Naive B cell (primary cell): ENCODE data around the gene TES. TPM values are rescaled to one million over a fixed set of nuclear protein-coding genes. Genes with fewer than 3 reads are reported as not detected.
"Not testable (repeated sequence)": the region's sequence is repeated elsewhere in the genome, so short reads cannot be mapped to it uniquely, and the experiment has no call there.

Experiments
- ATAC-seq, 2 donors: fragments of 150-1000 bp; cut with Tn5 transposase; 2 replicates each; pipeline ENCODE4 v1.10.0; 2021; ENCODE audit warnings: low read depth in 2 of 2, mild to moderate bottlenecking in 2 of 2, moderate library complexity in 2 of 2
- DNase-seq: peaks from one replicate; pipeline ENCODE4 v3.0.0; 2022
- H3K27ac Mint-ChIP-seq, 6 donors: one replicate each; pipeline ENCODE4 v1.8.0; 2020 to 2022; ENCODE audit warnings: mild to moderate bottlenecking in 6 of 6, mixed read lengths in 6 of 6, moderate library complexity in 5 of 6, inconsistent platforms in 2 of 6
- H3K27me3 Mint-ChIP-seq, 3 donors: one replicate each; pipeline ENCODE4 v1.8.0; 2021 to 2022; ENCODE audit warnings: mixed read lengths in 3 of 3, mild to moderate bottlenecking in 1 of 3
- H3K36me3 Mint-ChIP-seq, 2 donors: one replicate each; pipeline ENCODE4 v1.8.0; 2020 to 2022; ENCODE audit warnings: mixed read lengths in 2 of 2, inconsistent platforms in 1 of 2, mild to moderate bottlenecking in 1 of 2
- H3K4me1 Mint-ChIP-seq, 3 donors: one replicate each; pipeline ENCODE4 v1.8.0; 2020 to 2022; ENCODE audit warnings: mixed read lengths in 3 of 3, inconsistent platforms in 1 of 3, mild to moderate bottlenecking in 1 of 3, moderate library complexity in 1 of 3
- H3K4me3 Mint-ChIP-seq, 8 donors: one replicate each; pipeline ENCODE4 v1.8.0; 2020 to 2022; ENCODE audit warnings: mild to moderate bottlenecking in 8 of 8, mixed read lengths in 8 of 8, moderate library complexity in 8 of 8, inconsistent platforms in 2 of 8
- H3K9me3 Mint-ChIP-seq, 7 donors: one replicate each; pipeline ENCODE4 v1.8.0; 2020 to 2022; ENCODE audit warnings: mixed read lengths in 7 of 7, mild to moderate bottlenecking in 5 of 7, inconsistent platforms in 2 of 7, moderate library complexity in 1 of 7
- polyA plus RNA-seq, 6 donors: library from polyadenylated mRNA; unstranded; fragments of 300-500 nt; fragmentation: Illumina TruSeq; gene quantifications; one replicate each; pipeline ENCODE4 v1.2.3, GENCODE V29; 2021; ENCODE audit warnings: low read depth in 6 of 6

TES gene
- polyA plus RNA-seq, 6 donors from 2014 or later, result 98.1 to 195 (median 133) TPM

DNA sequence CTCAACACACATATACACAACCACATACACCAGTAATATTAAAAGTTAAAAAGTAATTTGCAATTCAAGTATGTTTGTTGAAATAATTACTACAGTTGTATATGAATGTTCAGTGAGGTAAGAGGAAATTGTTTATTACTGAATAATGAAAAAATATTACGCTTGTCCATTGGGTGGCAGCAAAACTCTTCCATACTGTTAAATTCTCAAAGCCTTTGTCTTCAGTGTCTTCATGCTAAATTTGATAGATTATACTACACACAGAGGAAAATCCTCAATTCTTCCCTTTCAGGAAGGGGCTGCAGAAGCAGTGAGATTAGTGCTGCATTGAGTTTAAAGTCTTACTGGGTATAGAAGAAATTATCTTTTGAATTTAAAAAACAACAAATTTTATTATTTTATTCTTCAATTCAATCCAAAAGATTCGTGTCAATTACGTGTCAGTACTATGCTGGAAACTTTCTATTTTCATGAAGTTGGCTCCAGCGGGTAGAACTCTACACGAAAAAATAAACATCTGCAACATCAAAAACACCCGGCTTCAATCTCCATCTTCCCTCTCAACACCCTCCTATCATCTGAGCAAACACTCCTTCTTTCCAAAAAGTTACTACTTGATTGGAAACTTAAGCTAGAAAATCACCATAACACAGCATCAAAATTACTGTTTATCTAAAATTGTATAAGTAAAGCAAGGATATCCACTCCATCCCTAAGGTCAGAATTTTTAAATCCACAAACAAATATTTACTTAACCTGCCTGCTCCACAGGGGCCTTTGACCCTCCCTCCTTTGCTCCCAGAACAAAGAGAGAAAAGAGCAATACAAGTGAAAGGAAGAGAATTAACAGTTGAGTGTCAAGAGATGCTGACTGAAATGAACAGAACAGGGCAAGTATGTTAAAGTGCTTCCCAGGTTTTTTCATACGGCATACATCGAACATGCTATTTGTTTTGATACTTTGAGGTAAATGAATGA, 37.0 kb upstream of the TES start:
- Mint-ChIP-seq H3K36me3 (peaks cover 0 to 7% of the 10 kb centered on the region in 2 donors), H3K27me3 (peaks cover 0 to 17% (median 8%) of the 10 kb centered on the region in 3 donors), H3K4me3 (no peak overlapping the region), H3K9me3 (peaks cover 0 to 8% (median 4%) of the 10 kb centered on the region in 7 donors), H3K27ac (no peak overlapping the region), H3K4me1 (no peaks in the 10 kb centered on the region)
- DNase-seq, result peak; percentile 55
- ATAC-seq, result peak in 1 of 2 donors; percentile 47

DNA sequence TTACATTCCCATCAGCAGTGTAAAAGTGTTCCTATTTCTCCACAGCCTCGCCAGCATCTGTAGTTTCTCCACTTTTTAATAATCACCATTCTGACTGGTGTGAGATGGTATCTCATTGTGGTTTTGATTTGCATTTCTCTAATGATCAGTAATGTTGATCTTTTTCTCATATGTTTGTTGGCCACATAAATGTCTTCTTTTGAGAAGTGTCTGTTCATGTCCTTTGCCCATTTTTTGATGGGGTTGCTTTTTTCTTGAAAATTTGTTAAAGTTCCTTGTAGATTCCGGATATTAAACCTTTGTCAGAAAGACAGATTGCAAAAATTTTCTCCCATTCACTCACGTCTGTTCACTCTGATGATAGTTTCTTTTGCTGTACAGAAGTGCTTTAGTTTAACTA, 35.2 kb upstream of the TES start:
- Mint-ChIP-seq H3K27me3 (peaks cover 0 to 17% (median 8%) of the 10 kb centered on the region in 3 donors), H3K27ac (peak overlapping the region in 1 of 6 donors; percentile 10)
- ATAC-seq, H3K4me1 Mint-ChIP-seq, H3K4me3 Mint-ChIP-seq, H3K9me3 Mint-ChIP-seq, H3K36me3 Mint-ChIP-seq, DNase-seq: not testable (repeated sequence)

DNA sequence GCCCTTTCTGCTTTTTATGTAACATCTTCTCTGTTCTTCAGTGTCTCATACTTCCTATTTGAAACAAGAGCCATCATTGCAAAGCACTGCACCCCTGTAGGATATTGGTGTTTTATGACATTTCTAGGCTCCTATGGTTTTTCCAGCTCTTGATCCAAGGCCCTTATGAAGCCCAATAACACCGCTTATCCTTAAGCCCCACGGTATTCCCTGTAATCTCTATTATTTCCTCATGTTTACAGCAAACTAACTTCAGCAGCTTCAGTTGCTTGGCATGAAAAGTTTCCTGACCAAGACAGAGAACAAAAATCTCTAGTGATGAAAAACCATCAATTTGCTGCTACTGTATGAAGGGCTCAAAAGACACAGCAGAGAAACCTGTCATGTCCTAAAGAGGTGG, 34.1 kb upstream of the TES start:
- Mint-ChIP-seq H3K9me3 (peaks cover 0 to 8% (median 4%) of the 10 kb centered on the region in 7 donors), H3K4me1 (no peaks in the 10 kb centered on the region), H3K4me3 (no peak overlapping the region), H3K27ac (no peak overlapping the region), H3K36me3 (peaks cover 0 to 7% of the 10 kb centered on the region in 2 donors), H3K27me3 (peaks cover 0 to 8% (median 8%) of the 10 kb centered on the region in 3 donors)
- no peak for ATAC-seq
- DNase-seq, result no peak

DNA sequence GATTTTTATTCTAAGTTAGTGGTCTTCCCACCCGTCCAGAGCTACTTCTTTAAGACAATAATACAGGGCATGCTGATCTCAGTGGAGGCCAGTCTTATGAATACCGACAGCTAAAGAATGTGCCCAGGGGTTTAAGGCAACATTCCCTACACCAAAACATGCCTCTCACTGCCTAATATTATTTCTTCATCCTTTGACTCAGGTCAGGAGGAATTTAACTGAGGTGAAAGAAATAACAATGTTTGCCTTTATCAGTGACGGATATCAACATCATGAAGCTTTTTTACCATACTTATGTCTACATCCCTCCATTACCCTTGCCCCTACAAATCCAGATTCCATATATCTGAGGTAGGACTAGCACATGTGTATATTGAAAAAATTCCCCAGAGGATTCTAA, 33.3 kb upstream of the TES start:
- Mint-ChIP-seq H3K27ac (no peak overlapping the region), H3K36me3 (peaks cover 0 to 7% of the 10 kb centered on the region in 2 donors), H3K27me3 (peaks cover 0 to 4% (median under 1%) of the 10 kb centered on the region in 3 donors), H3K9me3 (peaks cover 0 to 8% (median 4%) of the 10 kb centered on the region in 7 donors), H3K4me3 (no peak overlapping the region), H3K4me1 (no peaks in the 10 kb centered on the region)
- DNase-seq (no peak), ATAC-seq (no peak)

DNA sequence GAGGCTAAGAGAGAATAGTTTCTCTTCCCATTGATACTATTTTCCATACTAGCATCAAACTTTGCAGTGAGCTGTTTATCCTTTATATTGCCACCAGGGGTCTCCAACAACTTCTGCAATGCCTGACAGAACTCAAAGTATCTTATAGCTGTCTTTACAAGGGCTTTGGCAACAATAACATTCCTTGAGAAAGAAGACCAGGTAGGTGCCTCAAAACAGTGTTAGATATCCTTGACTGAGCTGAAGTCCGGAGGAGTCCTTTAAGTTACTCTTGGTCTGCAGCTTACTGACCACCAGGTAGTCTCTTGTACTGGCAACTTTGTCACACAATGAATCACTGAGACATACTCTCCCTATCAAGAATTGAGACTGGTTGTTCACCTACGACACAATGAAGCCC, 30.0 kb upstream of the TES start:
- H3K4me1 Mint-ChIP-seq, result no peaks in the 10 kb centered on the region
- no peak overlapping the region for H3K27ac Mint-ChIP-seq
- ATAC-seq (peak; percentile 72 to 80), DNase-seq (peak; percentile 42)
- no peak overlapping the region for H3K4me3 Mint-ChIP-seq
- H3K36me3 Mint-ChIP-seq, result peaks cover 0 to 3% of the 10 kb centered on the region in 2 donors
- peaks cover 0 to under 1% (median 0%) of the 10 kb centered on the region in 3 donors for H3K27me3 Mint-ChIP-seq
- peaks cover 0 to 3% (median under 1%) of the 10 kb centered on the region in 7 donors for H3K9me3 Mint-ChIP-seq

DNA sequence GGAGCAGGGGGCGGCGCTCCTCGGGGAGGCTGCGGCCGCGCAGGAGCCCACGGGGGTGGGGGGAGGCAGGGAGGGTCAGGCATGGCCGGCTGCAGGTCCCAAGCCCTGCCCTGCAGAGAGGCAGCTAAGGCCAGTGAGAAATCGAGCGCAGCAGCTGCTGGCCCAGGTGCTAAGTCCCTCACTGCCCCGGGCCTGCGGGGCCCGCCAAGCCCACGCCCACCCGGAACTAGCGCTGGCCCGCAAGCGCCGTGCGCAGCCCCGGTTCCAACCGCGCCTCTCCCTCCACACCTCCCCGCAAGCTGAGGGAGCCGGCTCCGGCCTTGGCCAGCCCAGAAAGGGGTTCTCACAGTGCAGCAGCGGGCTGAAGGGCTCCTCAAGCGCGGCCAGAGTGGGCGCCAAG, 28.3 kb upstream of the TES start:
- Mint-ChIP-seq H3K36me3 (no peaks in the 10 kb centered on the region), H3K4me1 (no peaks in the 10 kb centered on the region), H3K27ac (no peak overlapping the region), H3K27me3 (peaks cover 0 to 8% (median 8%) of the 10 kb centered on the region in 3 donors), H3K9me3 (peaks cover 0 to 6% (median under 1%) of the 10 kb centered on the region in 7 donors), H3K4me3 (no peak overlapping the region)
- ATAC-seq (no peak), DNase-seq (no peak)

DNA sequence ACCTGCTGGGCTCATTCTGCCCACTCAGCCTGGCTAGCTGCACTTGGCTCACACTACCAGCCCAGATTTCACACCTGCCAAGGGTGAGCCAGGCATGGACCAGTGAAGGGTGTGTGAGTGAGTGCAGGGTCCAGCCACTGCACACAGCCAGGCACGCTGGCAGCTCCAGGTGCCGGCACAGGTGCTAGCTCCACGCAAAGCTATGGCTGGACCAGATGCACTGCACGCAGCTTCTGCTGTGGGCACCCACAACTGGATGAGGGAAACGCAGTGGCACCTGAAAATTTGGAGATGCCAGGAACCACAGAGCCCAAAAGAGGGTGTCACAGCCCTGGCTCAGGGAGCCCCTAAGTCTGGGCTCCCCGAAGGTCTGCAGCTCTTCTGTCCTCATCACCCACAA, 24.9 kb upstream of the TES start:
- H3K27me3 Mint-ChIP-seq, result peaks cover 0 to 24% (median 8%) of the 10 kb centered on the region in 3 donors
- ATAC-seq, result no peak

DNA sequence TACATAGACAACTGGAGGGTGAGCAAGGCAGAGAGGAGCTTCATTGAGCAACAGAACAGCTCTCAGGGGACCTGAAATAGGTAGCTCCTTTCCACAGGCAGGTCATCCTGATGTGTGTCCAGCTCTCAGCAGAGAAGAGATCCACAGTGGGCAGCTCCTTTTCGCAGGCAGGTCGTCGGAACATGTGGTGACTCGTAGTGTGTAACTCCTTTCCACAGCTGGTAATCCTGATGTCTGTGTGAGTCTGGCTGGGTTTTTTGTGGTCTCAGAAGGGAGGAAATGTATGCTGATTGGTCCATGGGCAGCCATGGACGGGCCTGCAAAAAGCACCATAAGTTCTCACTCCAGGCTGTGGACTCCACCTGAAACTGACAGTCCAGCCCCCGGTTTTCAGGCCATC, 24.4 kb upstream of the TES start:
- Mint-ChIP-seq H3K27me3 (peaks cover 0 to 24% (median 8%) of the 10 kb centered on the region in 3 donors), H3K27ac (peak overlapping the region in 1 of 6 donors; percentile 49), H3K4me1 (no peaks in the 10 kb centered on the region), H3K9me3 (peaks cover 0 to 18% (median 9%) of the 10 kb centered on the region in 7 donors), H3K4me3 (no peak overlapping the region), H3K36me3 (peaks cover 9 to 16% of the 10 kb centered on the region in 2 donors)
- DNase-seq (no peak), ATAC-seq (no peak)

More for the DNA sequence above, 24.9 kb upstream of the TES start:
- peaks cover 0 to 18% (median 9%) of the 10 kb centered on the region in 7 donors for H3K9me3 Mint-ChIP-seq
- H3K27ac Mint-ChIP-seq, result no peak overlapping the region
- H3K4me3 Mint-ChIP-seq, result no peak overlapping the region
- H3K36me3 Mint-ChIP-seq, result peaks cover 9 to 16% of the 10 kb centered on the region in 2 donors
- DNase-seq, result no peak
- no peaks in the 10 kb centered on the region for H3K4me1 Mint-ChIP-seq

DNA sequence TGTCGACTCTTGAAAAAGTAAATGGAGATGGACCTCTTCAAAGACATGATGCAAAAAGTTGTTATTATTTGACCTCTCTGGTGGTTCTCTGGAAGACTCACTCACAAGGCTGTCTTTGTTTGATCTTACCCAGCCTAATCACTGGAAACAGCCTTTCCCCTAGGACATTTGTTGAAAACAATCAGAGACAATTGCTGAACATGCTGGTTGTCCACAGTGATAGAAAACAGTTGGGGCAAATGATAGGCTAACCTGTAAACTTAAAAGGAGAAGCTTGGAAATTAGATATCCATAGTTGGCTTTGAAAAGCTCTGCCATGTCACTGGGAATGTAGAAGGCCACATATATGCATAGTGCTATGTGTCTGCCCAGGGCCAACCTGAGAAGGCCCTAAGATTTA, 22.9 kb upstream of the TES start:
- peaks cover 0 to 18% (median 9%) of the 10 kb centered on the region in 7 donors for H3K9me3 Mint-ChIP-seq
- no peak for ATAC-seq
- no peak overlapping the region for H3K27ac Mint-ChIP-seq
- DNase-seq, result no peak
- H3K4me3 Mint-ChIP-seq, result no peak overlapping the region
- H3K27me3 Mint-ChIP-seq, result peaks cover 0 to 24% (median 8%) of the 10 kb centered on the region in 3 donors
- no peaks in the 10 kb centered on the region for H3K4me1 Mint-ChIP-seq
- peaks cover 9 to 16% of the 10 kb centered on the region in 2 donors for H3K36me3 Mint-ChIP-seq

DNA sequence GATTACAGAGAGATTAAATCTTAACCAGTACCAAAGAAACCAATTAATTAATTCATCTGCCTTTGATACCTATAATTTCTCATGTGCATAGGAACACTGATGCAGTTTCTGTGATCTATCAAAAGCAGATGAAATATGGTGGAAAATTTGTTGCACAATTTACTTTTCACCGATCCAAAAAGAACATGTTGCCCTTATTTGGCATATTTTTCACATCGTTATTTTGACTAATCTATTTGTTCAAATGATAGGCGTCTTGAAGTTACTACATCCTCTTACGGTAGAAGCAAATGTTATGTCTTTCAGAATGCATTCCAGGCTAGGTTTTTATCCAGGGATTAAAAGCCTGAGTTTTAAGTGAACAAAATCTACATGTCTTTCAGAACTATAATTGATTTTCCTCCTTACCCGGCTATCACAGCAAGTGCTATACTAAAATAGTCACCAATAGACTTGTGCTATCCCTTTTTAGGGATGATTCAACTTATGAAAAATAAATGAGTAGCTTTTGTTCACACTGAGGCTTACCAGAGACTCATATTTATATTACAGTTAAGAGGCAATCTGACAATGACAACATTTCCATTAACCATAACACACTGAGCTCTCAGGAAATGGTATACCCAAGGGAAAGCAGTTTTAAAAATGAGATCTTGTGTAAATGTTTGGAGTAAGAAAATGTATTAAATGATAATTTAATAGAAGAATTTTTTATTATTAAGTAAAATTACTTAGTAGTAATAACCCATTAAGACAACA, 16.8 kb upstream of the TES start:
- Mint-ChIP-seq H3K4me3 (no peak overlapping the region), H3K36me3 (peaks cover 0 to 1% of the 10 kb centered on the region in 2 donors), H3K4me1 (no peaks in the 10 kb centered on the region), H3K9me3 (peaks cover 0 to 3% (median 0%) of the 10 kb centered on the region in 7 donors), H3K27ac (no peak overlapping the region), H3K27me3 (peaks cover 0 to 8% (median 6%) of the 10 kb centered on the region in 3 donors)
- no peak for DNase-seq
- ATAC-seq, result no peak

DNA sequence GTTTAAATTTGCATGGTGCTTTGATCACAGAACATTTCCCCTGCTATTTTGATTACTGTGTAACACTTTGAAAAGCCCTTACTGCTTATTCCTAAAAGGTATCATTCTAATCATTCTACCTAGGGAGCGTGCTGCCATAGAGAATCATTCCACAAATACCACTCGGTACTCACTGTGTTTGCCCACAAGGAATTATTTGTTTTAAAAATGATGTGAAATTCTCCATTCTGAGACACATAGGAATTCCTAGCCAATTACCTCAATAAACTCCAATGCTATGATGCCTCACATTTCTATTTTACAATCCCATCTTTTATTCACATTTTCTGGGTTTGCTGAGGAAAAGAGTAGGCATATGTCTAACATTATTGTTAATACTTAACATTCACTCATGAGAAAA, 16.2 kb upstream of the TES start:
- peaks cover 0 to 8% (median under 1%) of the 10 kb centered on the region in 3 donors for H3K27me3 Mint-ChIP-seq
- no peak overlapping the region for H3K27ac Mint-ChIP-seq
- no peak overlapping the region for H3K4me3 Mint-ChIP-seq
- H3K4me1 Mint-ChIP-seq, result no peaks in the 10 kb centered on the region
- H3K9me3 Mint-ChIP-seq, result peaks cover 0 to 3% (median 0%) of the 10 kb centered on the region in 7 donors
- DNase-seq (no peak), ATAC-seq (no peak)
- no peaks in the 10 kb centered on the region for H3K36me3 Mint-ChIP-seq

DNA sequence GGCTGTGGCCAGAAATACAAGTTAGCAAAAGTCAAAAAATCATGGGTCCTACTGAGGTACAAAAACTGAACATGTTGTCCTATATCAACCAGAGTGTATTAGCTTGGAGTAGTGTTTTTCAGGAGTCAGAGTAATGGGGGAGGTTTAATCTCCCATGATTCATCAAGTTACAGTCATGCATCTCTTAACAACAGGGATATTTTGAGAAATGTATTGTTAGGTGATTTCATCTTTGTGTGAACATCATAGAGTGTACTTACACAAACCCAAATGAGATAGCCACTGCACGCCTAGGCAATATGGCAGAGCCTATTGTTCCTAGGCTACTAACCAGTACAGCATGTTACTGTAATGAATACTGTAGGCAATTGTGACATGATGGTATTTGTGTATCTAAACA, 14.9 kb upstream of the TES start:
- DNase-seq (no peak), ATAC-seq (no peak)
- peaks cover 0 to 8% (median 0%) of the 10 kb centered on the region in 3 donors for H3K27me3 Mint-ChIP-seq

DNA sequence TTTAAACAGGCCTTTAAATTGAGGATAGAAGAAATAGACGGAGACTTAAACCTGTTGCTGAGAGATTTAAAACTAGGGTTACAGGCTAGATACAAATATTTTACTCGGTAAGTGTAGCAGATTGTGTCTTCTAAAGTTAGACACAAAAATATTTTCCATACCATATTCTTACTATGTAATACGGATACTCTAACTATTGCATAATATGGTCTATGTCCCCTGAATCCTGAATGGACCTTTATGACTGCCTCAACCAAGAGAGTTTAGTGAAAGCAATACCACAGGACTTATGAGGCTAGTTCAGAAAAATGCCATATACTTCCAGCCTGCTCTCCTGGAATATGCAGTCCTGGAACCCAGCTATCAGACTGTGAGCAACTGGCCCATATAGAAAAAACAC, 13.4 kb upstream of the TES start:
- ATAC-seq (no peak), DNase-seq (no peak)
- Mint-ChIP-seq H3K27me3 (peaks cover 0 to 8% (median 0%) of the 10 kb centered on the region in 3 donors), H3K36me3 (no peaks in the 10 kb centered on the region), H3K4me3 (no peak overlapping the region), H3K4me1 (no peaks in the 10 kb centered on the region), H3K27ac (no peak overlapping the region), H3K9me3 (no peaks in the 10 kb centered on the region)

More for the DNA sequence above, 14.9 kb upstream of the TES start:
- Mint-ChIP-seq H3K4me1 (no peaks in the 10 kb centered on the region), H3K4me3 (no peak overlapping the region), H3K36me3 (no peaks in the 10 kb centered on the region), H3K9me3 (no peaks in the 10 kb centered on the region), H3K27ac (no peak overlapping the region)
